ENCODE data around the gene SUN1. TPM values are rescaled to one million over a fixed set of nuclear protein-coding genes. Genes with fewer than 3 reads are reported as not detected.
A peak's percentile ranks its signal among the peaks of the same experiment; 100 is the strongest.

Gene SUN1
- total RNA-seq, 2 experiments from 2014 or later, result 104 to 108 TPM

DNA sequence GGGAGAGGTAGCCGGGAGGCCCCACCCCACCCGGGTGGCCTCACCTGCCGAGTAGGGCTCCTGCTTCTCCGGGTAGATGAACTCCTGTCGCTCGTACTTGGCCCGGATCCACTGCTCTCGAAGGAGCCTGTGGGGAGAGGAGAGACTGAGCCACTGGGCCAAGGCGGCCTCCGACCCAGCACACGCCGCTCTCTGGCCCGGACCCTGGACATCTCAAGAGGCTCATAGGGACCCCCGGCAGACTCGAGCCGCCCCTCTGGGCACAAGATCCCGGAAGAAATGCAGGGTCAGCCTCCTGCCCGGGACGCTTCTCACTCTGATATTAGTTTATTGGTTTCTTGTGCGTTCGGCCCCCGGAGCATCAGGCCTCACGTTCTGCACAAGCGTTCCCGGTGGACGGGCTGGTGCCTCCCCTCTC lies 87.7 kb downstream of the SUN1 start:
- no peaks in the 10 kb centered on the region for H3K9me3 ChIP-seq (ENCODE audit: control insufficient read depth in 1 of 2, insufficient read depth in 1 of 2, low read length in 2 of 2)
- intact Hi-C loops (cut with DNase I, micrococcal nuclease), result no loop called here
- Mint-ChIP-seq H3K9me3 (no peaks in the 10 kb centered on the region), H3K27me3 (no peaks in the 10 kb centered on the region), H3K4me1 (ENCODE audit: low read depth) (peaks cover 30% of the 10 kb centered on the region), H3K27ac (no peak overlapping the region), H3K4me3 (no peak overlapping the region), H3K36me3 (ENCODE audit: low read depth) (no peaks in the 10 kb centered on the region)
- ChIA-PET POLR2A (no interaction called here), CTCF (no interaction called here)
- H3K36me3 ChIP-seq (ENCODE audit: insufficient read depth, low read length), result no peaks in the 10 kb centered on the region
- DNase-seq (peak in 1 of 14 experiments; percentile 1), ATAC-seq (ENCODE audit: poor library complexity) (no peak)
- TF ChIP-seq, protein P1, sequence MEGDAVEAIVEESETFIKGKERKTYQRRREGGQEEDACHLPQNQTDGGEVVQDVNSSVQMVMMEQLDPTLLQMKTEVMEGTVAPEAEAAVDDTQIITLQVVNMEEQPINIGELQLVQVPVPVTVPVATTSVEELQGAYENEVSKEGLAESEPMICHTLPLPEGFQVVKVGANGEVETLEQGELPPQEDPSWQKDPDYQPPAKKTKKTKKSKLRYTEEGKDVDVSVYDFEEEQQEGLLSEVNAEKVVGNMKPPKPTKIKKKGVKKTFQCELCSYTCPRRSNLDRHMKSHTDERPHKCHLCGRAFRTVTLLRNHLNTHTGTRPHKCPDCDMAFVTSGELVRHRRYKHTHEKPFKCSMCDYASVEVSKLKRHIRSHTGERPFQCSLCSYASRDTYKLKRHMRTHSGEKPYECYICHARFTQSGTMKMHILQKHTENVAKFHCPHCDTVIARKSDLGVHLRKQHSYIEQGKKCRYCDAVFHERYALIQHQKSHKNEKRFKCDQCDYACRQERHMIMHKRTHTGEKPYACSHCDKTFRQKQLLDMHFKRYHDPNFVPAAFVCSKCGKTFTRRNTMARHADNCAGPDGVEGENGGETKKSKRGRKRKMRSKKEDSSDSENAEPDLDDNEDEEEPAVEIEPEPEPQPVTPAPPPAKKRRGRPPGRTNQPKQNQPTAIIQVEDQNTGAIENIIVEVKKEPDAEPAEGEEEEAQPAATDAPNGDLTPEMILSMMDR (IDR thresholded peaks at IDR 0.05), result no peak
- no peak overlapping the region for H3K4me3 ChIP-seq (ENCODE audit: low read length)
- H3K4me1 ChIP-seq (ENCODE audit: insufficient read depth, low read length), result peaks cover 44% of the 10 kb centered on the region
- H3K27me3 ChIP-seq (ENCODE audit: control insufficient read depth in 1 of 2, insufficient read depth in 2 of 2, low read length in 2 of 2), result no peaks in the 10 kb centered on the region
- no peak overlapping the region for H3K27ac ChIP-seq (ENCODE audit: low read depth in 1 of 2, low read length in 2 of 2)

DNA sequence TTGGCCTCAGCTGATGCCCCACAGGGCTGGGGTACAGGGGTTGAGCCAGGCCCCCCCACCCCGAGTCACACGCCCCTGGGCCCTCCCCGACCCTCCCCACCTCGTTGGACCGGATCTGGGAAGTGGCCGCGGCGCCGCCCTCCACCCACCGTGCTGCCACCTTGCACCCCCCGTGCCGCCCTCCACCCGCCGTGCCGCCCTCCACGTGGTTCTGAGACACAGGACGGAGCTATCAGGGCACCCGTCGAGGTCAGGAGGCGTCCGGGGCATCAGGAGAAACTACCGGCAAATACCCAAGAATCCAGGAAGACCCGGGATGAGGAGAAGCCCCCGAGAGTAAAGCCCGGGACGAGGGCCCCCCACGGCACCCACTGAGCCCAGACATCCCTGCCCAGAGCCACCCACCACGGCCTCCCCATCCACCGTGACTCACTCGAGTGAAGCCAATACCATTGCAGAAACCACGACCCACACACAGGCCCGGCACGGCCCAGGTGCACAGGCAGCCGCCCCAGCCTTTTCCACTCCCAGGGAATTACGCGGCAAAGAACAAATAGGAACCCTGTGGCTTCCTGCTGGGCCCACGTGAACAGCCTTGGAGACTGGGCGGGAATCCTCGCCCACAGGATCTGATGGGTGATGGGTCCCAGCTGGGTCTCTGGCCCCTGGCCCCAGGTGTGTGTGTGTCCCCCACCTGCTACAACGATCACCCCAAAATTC lies 88.2 kb downstream of the SUN1 start:
- peaks cover 50% of the 10 kb centered on the region for H3K4me1 ChIP-seq (ENCODE audit: insufficient read depth, low read length)
- H3K36me3 Mint-ChIP-seq (ENCODE audit: low read depth), result no peaks in the 10 kb centered on the region
- no peak overlapping the region for H3K4me3 ChIP-seq (ENCODE audit: low read length)
- H3K27ac Mint-ChIP-seq, result peak overlapping the region; percentile 73
- H3K9me3 Mint-ChIP-seq, result no peaks in the 10 kb centered on the region
- no peaks in the 10 kb centered on the region for H3K27me3 Mint-ChIP-seq
- peak overlapping the region; percentile 58 for H3K4me3 Mint-ChIP-seq
- no peak overlapping the region for H3K27ac ChIP-seq (ENCODE audit: low read depth in 1 of 2, low read length in 2 of 2)
- DNase-seq (peak in 5 of 14 experiments; percentile 1 to 38 (median 32)), ATAC-seq (ENCODE audit: poor library complexity) (no peak)
- H3K9me3 ChIP-seq (ENCODE audit: control insufficient read depth in 1 of 2, insufficient read depth in 1 of 2, low read length in 2 of 2), result no peaks in the 10 kb centered on the region
- H3K4me1 Mint-ChIP-seq (ENCODE audit: low read depth), result peaks cover 30% of the 10 kb centered on the region
- no peaks in the 10 kb centered on the region for H3K27me3 ChIP-seq (ENCODE audit: control insufficient read depth in 1 of 2, insufficient read depth in 2 of 2, low read length in 2 of 2)
- intact Hi-C loops (cut with DNase I, micrococcal nuclease), result loop anchor here in 1 of 2 experiments (1.0 kb wide), 1 partner anchor 12 kb away; no protein-coding TSS in a partner anchor
- CTCF ChIA-PET, result interaction anchor here (1.7 kb wide), 1 partner anchor 73 kb away, joined by 4 read pairs; no protein-coding TSS in a partner anchor
- no peaks in the 10 kb centered on the region for H3K36me3 ChIP-seq (ENCODE audit: insufficient read depth, low read length)
- TF ChIP-seq, protein P1 (IDR thresholded peaks at IDR 0.05), result no peak
- POLR2A ChIA-PET, result interaction anchor here (3.2 kb wide), 1 partner anchor 54 kb away, joined by 79 read pairs; the partner anchor contains the start of gene COX19

DNA sequence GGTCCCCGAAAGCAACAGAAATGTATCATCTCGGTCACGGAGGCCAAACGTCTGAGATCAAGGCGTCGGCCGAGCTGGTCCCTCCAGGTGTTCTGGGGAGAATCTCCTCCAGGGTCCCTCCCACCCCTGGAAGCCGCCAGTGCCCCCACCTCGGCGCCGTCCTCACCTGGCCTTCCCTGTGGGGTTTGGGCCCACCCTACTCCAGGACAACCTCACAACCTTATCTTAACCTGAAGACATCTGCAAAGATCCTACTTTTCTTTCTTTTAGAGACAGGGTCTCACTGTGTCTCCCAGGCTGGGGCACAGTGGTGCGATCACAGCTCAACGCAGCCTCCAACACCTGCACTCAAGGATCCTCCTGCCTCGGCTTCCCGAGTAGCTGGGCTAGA lies 88.8 kb downstream of the SUN1 start:
- H3K27me3 Mint-ChIP-seq, result no peaks in the 10 kb centered on the region
- H3K4me3 Mint-ChIP-seq, result peak overlapping the region; percentile 58
- H3K27ac ChIP-seq (ENCODE audit: low read depth in 1 of 2, low read length in 2 of 2), result no peak overlapping the region
- peaks cover 55% of the 10 kb centered on the region for H3K4me1 ChIP-seq (ENCODE audit: insufficient read depth, low read length)
- no peaks in the 10 kb centered on the region for H3K9me3 Mint-ChIP-seq
- H3K36me3 ChIP-seq (ENCODE audit: insufficient read depth, low read length), result no peaks in the 10 kb centered on the region
- peak overlapping the region; percentile 73 for H3K27ac Mint-ChIP-seq
- ChIA-PET CTCF (interaction anchor here (1.7 kb wide), 1 partner anchor 72 kb away, joined by 4 read pairs; no protein-coding TSS in a partner anchor), POLR2A (interaction anchor here (3.2 kb wide), 1 partner anchor 54 kb away, joined by 79 read pairs; the partner anchor contains the start of gene COX19)
- no peaks in the 10 kb centered on the region for H3K36me3 Mint-ChIP-seq (ENCODE audit: low read depth)
- no peaks in the 10 kb centered on the region for H3K9me3 ChIP-seq (ENCODE audit: control insufficient read depth in 1 of 2, insufficient read depth in 1 of 2, low read length in 2 of 2)
- H3K27me3 ChIP-seq (ENCODE audit: control insufficient read depth in 1 of 2, insufficient read depth in 2 of 2, low read length in 2 of 2), result no peaks in the 10 kb centered on the region
- no peak overlapping the region for H3K4me3 ChIP-seq (ENCODE audit: low read length)
- DNase-seq, result peak in 3 of 14 experiments; percentile 0 to 32 (median 1)
- H3K4me1 Mint-ChIP-seq (ENCODE audit: low read depth), result peaks cover 30% of the 10 kb centered on the region
- intact Hi-C loops (cut with DNase I, micrococcal nuclease), result loop anchor here in 1 of 2 experiments (1.0 kb wide), 1 partner anchor 13 kb away; no protein-coding TSS in a partner anchor
- TF ChIP-seq, protein P1 (IDR thresholded peaks at IDR 0.05), result no peak
- no peak for ATAC-seq (ENCODE audit: poor library complexity)
